K562 (cell line): Measurements from ENCODE around the gene RNF217. TPM values are rescaled to one million over a fixed set of nuclear protein-coding genes. Genes with fewer than 3 reads are reported as not detected.

Experiments
- ATAC-seq: fragments of 200-7000 bp; cut with Tn5 transposase; 3 replicates; pipeline ENCODE4 v1.9.1; 2020; ENCODE audit warnings: moderate library complexity
- BruUV-seq: library from RNA; stranded (reverse); fragments of 400-500 nt; replicated peaks from 2 replicates; lab custom pipeline; 2021; lab: Mats Ljungman, UMichigan
- CTCF ChIA-PET: fragments of 300-600 bp; formaldehyde crosslinking; extraction: SDS; loops from one replicate; lab custom pipeline; 2021; ENCODE audit warnings: low intra/inter-chr PET ratio; lab: Yijun Ruan, JAX
- POLR2A ChIA-PET: fragments of 300-600, 350-650 bp; sonication (Branson Sonifier 250); formaldehyde crosslinking; extraction: SDS; loops from one replicate; lab custom pipeline; 2021; ENCODE audit warnings: antibody characterized with exemption, inconsistent platforms; lab: Yijun Ruan, JAX
- DNase-seq, 4 experiments: peaks; one replicate each; pipeline versions ENCODE4 v3.0.0 to v3.0.0-alpha.2; 2011 to 2018; ENCODE audit warnings: low spot score in 3 of 4, mixed read lengths in 3 of 4; ENCODE audit errors: extremely low read depth in 1 of 4
- FAIRE-seq: peaks from 2 replicates; lab custom pipeline; 2011; peaks lifted over from hg19 to GRCh38; lab: Jason Lieb, UNC
- H2AFZ ChIP-seq: 2 replicates; pipeline ENCODE4 v1.6.0; 2011; ENCODE audit warnings: low read depth, low read length, control low read depth, inconsistent platforms
- H3K27ac ChIP-seq: fragments of 200-600 bp; 3 replicates; pipeline ENCODE4 v1.8.0; 2011; ENCODE audit warnings: low read depth, mild to moderate bottlenecking, control low read depth, inconsistent platforms, low read length, moderate library complexity, mixed read lengths; ENCODE audit errors: extremely low read depth
- H3K27me3 ChIP-seq, 2 experiments: fragments of 300-600 bp in 1 of 2; 2 replicates in 1 of 2; 3 replicates in 1 of 2; pipeline versions ENCODE4 v1.6.0 to v1.8.0; 2011; ENCODE audit warnings: inconsistent platforms in 2 of 2, low read length in 2 of 2, mild to moderate bottlenecking in 1 of 2, mixed read lengths in 1 of 2, moderate library complexity in 1 of 2; ENCODE audit not compliant: control insufficient read depth in 2 of 2, insufficient read depth in 2 of 2
- H3K36me3 ChIP-seq: fragments of 300-600 bp; 3 replicates; pipeline ENCODE4 v1.8.0; 2011; ENCODE audit warnings: mild to moderate bottlenecking, low read length, inconsistent platforms; ENCODE audit not compliant: control insufficient read depth, insufficient read depth
- H3K4me1 ChIP-seq, 2 experiments: fragments of 200-600 bp in 1 of 2; replicated peaks in 1 of 2; 2 replicates in 1 of 2; 3 replicates in 1 of 2; pipeline versions ENCODE4 v1.5.1 to v1.8.0; 2011; ENCODE audit warnings: inconsistent platforms in 2 of 2, low read length in 2 of 2, mild to moderate bottlenecking in 1 of 2, mixed read lengths in 1 of 2, moderate library complexity in 1 of 2; ENCODE audit not compliant: control insufficient read depth in 2 of 2, insufficient read depth in 2 of 2
- H3K4me2 ChIP-seq: 2 replicates; pipeline ENCODE4 v1.6.1; 2011; ENCODE audit warnings: low read length, control low read depth, inconsistent platforms, mixed read lengths; ENCODE audit not compliant: insufficient read depth
- H3K4me3 ChIP-seq: fragments of 200-600 bp; sonication (generic), shearing (Covaris generic); 2 replicates; pipeline ENCODE4 v1.5.1; 2016; ENCODE audit warnings: control low read depth, inconsistent platforms
- H3K79me2 ChIP-seq: fragments of 200-600 bp; 3 replicates; pipeline ENCODE4 v1.8.0; 2011; ENCODE audit warnings: low read length, inconsistent platforms; ENCODE audit not compliant: control insufficient read depth, insufficient read depth
- H3K9ac ChIP-seq, 2 experiments: 2 replicates each; pipeline versions ENCODE4 v1.6.0 to v1.6.1; 2011; ENCODE audit warnings: low read depth in 2 of 2, low read length in 2 of 2, control low read depth in 1 of 2, inconsistent platforms in 1 of 2, mild to moderate bottlenecking in 1 of 2, mixed read lengths in 1 of 2; ENCODE audit not compliant: insufficient read depth in 1 of 2
- H3K9me1 ChIP-seq: one replicate; pipeline ENCODE4 v1.6.0; 2011; ENCODE audit warnings: inconsistent platforms, mild to moderate bottlenecking, low read length, moderate library complexity; ENCODE audit not compliant: control insufficient read depth, insufficient read depth
- H3K9me3 ChIP-seq: replicated peaks from 2 replicates; pipeline ENCODE4 v1.5.1; 2011; ENCODE audit warnings: low read depth, low read length, inconsistent platforms; ENCODE audit not compliant: control insufficient read depth, insufficient read depth
- H4K20me1 ChIP-seq: replicated peaks from 2 replicates; pipeline ENCODE4 v1.6.1; 2011; ENCODE audit warnings: low read length, inconsistent platforms, mixed read lengths; ENCODE audit not compliant: control insufficient read depth, insufficient read depth
- ADNP ChIP-seq: fragments of 200-800 bp; sonication (Bioruptor generic); IDR thresholded peaks from 2 replicates; pipeline ENCODE4 v1.6.1; 2016; ENCODE audit warnings: missing genetic modification characterization, missing compliant biosample characterization
- BDP1 ChIP-seq: IDR thresholded peaks from 3 replicates; pipeline ENCODE4 v1.6.1; 2011; ENCODE audit not compliant: insufficient read length, insufficient read depth
- CAMTA2 ChIP-seq: fragments of 250-450 bp; sonication (Bioruptor Pico); conservative IDR thresholded peaks from 2 replicates; pipeline ENCODE4 v1.5.1; 2022
- HOXB6 ChIP-seq: fragments of 250-450 bp; sonication (Bioruptor Pico); IDR thresholded peaks from 2 replicates; pipeline ENCODE4 v1.5.1; 2022; ENCODE audit warnings: mild to moderate bottlenecking, borderline replicate concordance
- JUNB ChIP-seq: fragments of 450-650 bp; formaldehyde crosslinking; conservative IDR thresholded peaks from 2 replicates; pipeline ENCODE4 v1.4.0; 2020; ENCODE audit warnings: mild to moderate bottlenecking
- LCOR ChIP-seq: sonication (generic); formaldehyde crosslinking; IDR thresholded peaks from 2 replicates; pipeline ENCODE4 v1.8.0; 2022; ENCODE audit warnings: mild to moderate bottlenecking, missing genetic modification reagents
- MCM2 ChIP-seq: fragments of 450-650 bp; IDR thresholded peaks from 2 replicates; pipeline ENCODE4 v1.6.1; 2017; ENCODE audit warnings: low read depth, mild to moderate bottlenecking
- MTA3 ChIP-seq: fragments of 450-650 bp; formaldehyde crosslinking; IDR thresholded peaks from 2 replicates; pipeline ENCODE4 v1.6.1; 2017; ENCODE audit warnings: mild to moderate bottlenecking, borderline replicate concordance
- MYBL2 ChIP-seq, 2 experiments: fragments of 450-650 bp in 1 of 2; sonication (generic) in 1 of 2; formaldehyde crosslinking in 1 of 2; IDR thresholded peaks; 2 replicates each; pipeline versions ENCODE4 v1.6.1 to v1.8.1; 2017 to 2022; ENCODE audit warnings: borderline replicate concordance in 1 of 2, inconsistent platforms in 1 of 2, low read depth in 1 of 2, mild to moderate bottlenecking in 1 of 2, missing genetic modification reagents in 1 of 2, moderate library complexity in 1 of 2
- PYGO2 ChIP-seq: fragments of 450-650 bp; IDR thresholded peaks from 2 replicates; pipeline ENCODE4 v1.6.1; 2016; ENCODE audit warnings: mild to moderate bottlenecking, missing genetic modification characterization, moderate library complexity, missing compliant biosample characterization
- SP1 ChIP-seq: sonication (generic); formaldehyde crosslinking; IDR thresholded peaks from 2 replicates; pipeline ENCODE4 v1.8.1; 2022; ENCODE audit warnings: mild to moderate bottlenecking, missing genetic modification reagents
- TCF3 ChIP-seq: sonication (generic); formaldehyde crosslinking; IDR thresholded peaks from 2 replicates; pipeline ENCODE4 v1.4.0; 2020; ENCODE audit warnings: mild to moderate bottlenecking, missing genetic modification reagents
- ZFX ChIP-seq: sonication (generic); formaldehyde crosslinking; IDR thresholded peaks from 2 replicates; pipeline ENCODE4 v1.8.0; 2022; ENCODE audit warnings: mild to moderate bottlenecking, missing genetic modification reagents, moderate library complexity
- WGBS: fragments of 100-300 bp; shearing (Covaris generic); methylation state at CpG from one replicate; pipeline ENCODE4 v1.1.6; 2016; ENCODE audit warnings: low coverage, mixed read lengths; ENCODE audit not compliant: insufficient coverage; ENCODE audit errors: missing lambda C conversion rate; 5-methylcytosine and 5-hydroxymethylcytosine counted together
- in situ Hi-C: fragments of 300-500 bp; cut with MboI; formaldehyde crosslinking; loops from 4 replicates; pipeline ENCODE4 v1.15.0; 2018; ENCODE audit warnings: inconsistent platforms, mixed read lengths
- intact Hi-C: fragments of 100-400 bp; cut with micrococcal nuclease; formaldehyde crosslinking; loops from 2 replicates; pipeline ENCODE4 v1.14.2; 2022
- polyA plus RNA-seq, 8 experiments: library from polyadenylated mRNA; depleted of rRNA in 4 of 8; stranded (reverse) in 5 of 8; unstranded in 3 of 8; fragments of >200 nt; fragmentation: Nextera tagmentation in 2 of 8; fragmentation: Illumina TruSeq in 1 of 8; extraction: Ambion mirVana in 2 of 8; extraction: Trizol in 1 of 8; gene quantifications; 2 replicates each; pipeline versions ENCODE4 v1.2.1 to v1.2.3, GENCODE V29; 2011 to 2014; ENCODE audit warnings: inconsistent platforms in 1 of 8, missing spikeins in 1 of 8
- total RNA-seq, 7 experiments: library from RNA; depleted of rRNA in 6 of 7; stranded (reverse); fragments of >200 nt in 6 of 7; fragmentation: Illumina TruSeq in 2 of 7; extraction: Trizol in 2 of 7; gene quantifications; 2 replicates each; pipeline versions ENCODE4 v1.2.1 to v1.2.3, GENCODE V29; 2011 to 2021; ENCODE audit warnings: low replicate concordance in 1 of 7
- TF ChIP-seq, protein P1 (sequence below): fragments of 450-650 bp; formaldehyde crosslinking; IDR thresholded peaks from 2 replicates; pipeline ENCODE4 v1.4.0; 2020; ENCODE audit warnings: mild to moderate bottlenecking
- TF ChIP-seq, protein P2 (sequence below): sonication (generic); IDR thresholded peaks from 2 replicates; pipeline ENCODE4 v1.6.1; 2016
- TF ChIP-seq, protein P3 (sequence below), 3 experiments: fragments of 200-800 bp in 1 of 3; sonication (Bioruptor generic) in 1 of 3; sonication (generic) in 1 of 3; formaldehyde crosslinking in 1 of 3; IDR thresholded peaks; 2 replicates each; pipeline versions ENCODE4 v1.6.1 to v1.8.0; 2016 to 2022; ENCODE audit warnings: mild to moderate bottlenecking in 2 of 3, missing compliant biosample characterization in 2 of 3, missing genetic modification characterization in 2 of 3, missing genetic modification reagents in 1 of 3

Gene RNF217
- total and polyA plus RNA-seq, 9 of the 15 experiments (the other 6 are each of a cell fraction or from before 2014, with no cell fraction given), result 2.9 to 25.6 (median 12.0) TPM

DNA sequence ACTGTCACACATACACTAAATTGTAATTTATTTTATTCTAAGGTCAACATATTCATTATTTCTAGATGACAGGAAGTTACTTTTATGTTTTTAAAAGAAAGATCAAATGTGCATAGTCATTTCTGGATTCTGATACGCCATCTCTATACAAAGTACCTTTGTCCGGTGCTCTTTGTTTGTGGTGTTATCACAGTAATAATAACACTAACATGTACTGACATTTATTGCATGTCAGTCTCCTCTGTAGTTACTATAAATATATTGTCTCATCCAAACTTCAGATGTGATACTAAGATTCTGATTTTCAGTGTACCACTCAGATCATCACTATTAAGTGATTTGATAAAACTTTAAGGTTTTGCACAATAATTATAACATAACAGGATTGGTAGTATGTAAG lies 101.1 kb downstream of the RNF217 start:
- TF ChIP-seq, protein P1, sequence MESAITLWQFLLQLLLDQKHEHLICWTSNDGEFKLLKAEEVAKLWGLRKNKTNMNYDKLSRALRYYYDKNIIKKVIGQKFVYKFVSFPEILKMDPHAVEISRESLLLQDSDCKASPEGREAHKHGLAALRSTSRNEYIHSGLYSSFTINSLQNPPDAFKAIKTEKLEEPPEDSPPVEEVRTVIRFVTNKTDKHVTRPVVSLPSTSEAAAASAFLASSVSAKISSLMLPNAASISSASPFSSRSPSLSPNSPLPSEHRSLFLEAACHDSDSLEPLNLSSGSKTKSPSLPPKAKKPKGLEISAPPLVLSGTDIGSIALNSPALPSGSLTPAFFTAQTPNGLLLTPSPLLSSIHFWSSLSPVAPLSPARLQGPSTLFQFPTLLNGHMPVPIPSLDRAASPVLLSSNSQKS, result no peak
- TF ChIP-seq ZFX (CRISPR knock-in tag), result no peak
- no peak for TF ChIP-seq ADNP
- no peak for TF ChIP-seq MYBL2 (IDR thresholded peaks at IDR 0.05; ENCODE audit: low read depth)
- TF ChIP-seq MYBL2 (CRISPR knock-in tag; IDR thresholded peaks at IDR 0.05; ENCODE audit: borderline replicate concordance), result no peak
- TF ChIP-seq BDP1, result no peak
- no peak for TF ChIP-seq CAMTA2 (CRISPR knock-in tag)
- TF ChIP-seq, protein P2, sequence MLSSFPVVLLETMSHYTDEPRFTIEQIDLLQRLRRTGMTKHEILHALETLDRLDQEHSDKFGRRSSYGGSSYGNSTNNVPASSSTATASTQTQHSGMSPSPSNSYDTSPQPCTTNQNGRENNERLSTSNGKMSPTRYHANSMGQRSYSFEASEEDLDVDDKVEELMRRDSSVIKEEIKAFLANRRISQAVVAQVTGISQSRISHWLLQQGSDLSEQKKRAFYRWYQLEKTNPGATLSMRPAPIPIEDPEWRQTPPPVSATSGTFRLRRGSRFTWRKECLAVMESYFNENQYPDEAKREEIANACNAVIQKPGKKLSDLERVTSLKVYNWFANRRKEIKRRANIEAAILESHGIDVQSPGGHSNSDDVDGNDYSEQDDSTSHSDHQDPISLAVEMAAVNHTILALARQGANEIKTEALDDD, result no peak
- TF ChIP-seq TCF3 (CRISPR knock-in tag), result no peak
- no peak for TF ChIP-seq HOXB6 (CRISPR knock-in tag)
- TF ChIP-seq MCM2, result no peak
- TF ChIP-seq, protein P3, sequence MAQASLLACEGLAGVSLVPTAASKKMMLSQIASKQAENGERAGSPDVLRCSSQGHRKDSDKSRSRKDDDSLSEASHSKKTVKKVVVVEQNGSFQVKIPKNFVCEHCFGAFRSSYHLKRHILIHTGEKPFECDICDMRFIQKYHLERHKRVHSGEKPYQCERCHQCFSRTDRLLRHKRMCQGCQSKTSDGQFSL (CRISPR knock-in tag; IDR thresholded peaks at IDR 0.05), result no peak
- TF ChIP-seq, protein P3 (tag; IDR thresholded peaks at IDR 0.05), result no peak
- TF ChIP-seq JUNB (CRISPR knock-in tag), result no peak
- no peak for TF ChIP-seq PYGO2 (tag)
- no peak for TF ChIP-seq SP1 (CRISPR knock-in tag)
- no peak for TF ChIP-seq MTA3
- no peak for TF ChIP-seq LCOR (CRISPR knock-in tag)
- in situ Hi-C loops, result no loop called here

More for the DNA sequence above, 101.1 kb downstream of the RNF217 start:
- DNase-seq (no peak), ATAC-seq (no peak), FAIRE-seq (no peak)
- peaks cover 0 to 16% of the 10 kb centered on the region in 2 experiments; a peak in 3 of 5 replicates for H3K4me1 ChIP-seq
- no peak overlapping the region for H3K4me3 ChIP-seq
- ChIA-PET CTCF (no interaction called here), POLR2A (no interaction called here)
- no peak overlapping the region for H3K9ac ChIP-seq
- intact Hi-C loops, result no loop called here
- no TSS peak for BruUV-seq
- 86% methylated on average over 2 of the region's 2 CpGs for WGBS
- H4K20me1 ChIP-seq, result no peaks in the 10 kb centered on the region
- peaks cover 49% of the 10 kb centered on the region for H3K36me3 ChIP-seq
- H3K79me2 ChIP-seq, result peaks cover 5% of the 10 kb centered on the region; the same call in 1 of the 3 replicates
- H2AFZ ChIP-seq, result no peak overlapping the region
- H3K27me3 ChIP-seq, result no peaks in the 10 kb centered on the region; a peak in 1 of 5 replicates
- no peaks in the 10 kb centered on the region for H3K9me3 ChIP-seq
- no peak overlapping the region for H3K27ac ChIP-seq
- H3K4me2 ChIP-seq, result no peak overlapping the region
- H3K9me1 ChIP-seq, result no peaks in the 10 kb centered on the region
